Measurements from ENCODE around the gene ZNF808. TPM values are rescaled to one million over a fixed set of nuclear protein-coding genes. Genes with fewer than 3 reads are reported as not detected.

The ZNF808 gene
- polyA plus RNA-seq, 1 of the 3 experiments (the other 2 are of a cell fraction): 3.3 TPM

- H3K9ac ChIP-seq: no peak overlapping the region
- no peaks in the 10 kb centered on the region for H4K20me1 ChIP-seq (ENCODE audit: insufficient read depth)
- TF ChIP-seq YY1 (IDR thresholded peaks at IDR 0.05; ENCODE audit: low read depth) (no peak), EP300 (IDR thresholded peaks at IDR 0.05; ENCODE audit: borderline replicate concordance in 1 of 2, low read depth in 1 of 2, low read length in 1 of 2) (no peak), GATA2 (CRISPR knock-in tag; IDR thresholded peaks at IDR 0.05) (no peak), NRF1 (IDR thresholded peaks at IDR 0.05; ENCODE audit: low read depth, low read length) (no peak), FOXM1 (IDR thresholded peaks at IDR 0.05; ENCODE audit: low read depth) (no peak), NFIC (IDR thresholded peaks at IDR 0.05; ENCODE audit: borderline replicate concordance) (no peak), RXRA (IDR thresholded peaks at IDR 0.05; ENCODE audit: borderline replicate concordance, low read depth) (no peak), RAD21 (IDR thresholded peaks at IDR 0.05; ENCODE audit: low read length) (no peak), RFX5 (IDR thresholded peaks at IDR 0.05; ENCODE audit: low read length) (no peak), FOXJ3 (CRISPR knock-in tag; IDR thresholded peaks at IDR 0.05) (no peak), TEAD4 (IDR thresholded peaks at IDR 0.05; ENCODE audit: borderline replicate concordance, insufficient read depth) (no peak)
- H3K4me2 ChIP-seq: no peak overlapping the region
- no peak overlapping the region for H3K27ac ChIP-seq (ENCODE audit: low read depth in 2 of 2, low read length in 1 of 2)
- no peaks in the 10 kb centered on the region for H3K9me3 ChIP-seq
- WGBS (ENCODE audit: low lambda C conversion rate): 69% methylated on average over 6 of the region's 8 CpGs
- no peaks in the 10 kb centered on the region for H3K27me3 ChIP-seq (ENCODE audit: insufficient read depth)
- H3K79me2 ChIP-seq (ENCODE audit: insufficient read depth): peaks cover 19% of the 10 kb centered on the region; the same call in 1 of the 2 replicates
- H3K4me3 ChIP-seq (ENCODE audit: low read depth in 2 of 2, low read length in 1 of 2): no peak overlapping the region
- ChIA-PET POLR2A (no interaction called here), CTCF (no interaction called here)
- no peak for DNase-seq
- no peaks in the 10 kb centered on the region for H3K9me2 ChIP-seq
- H3F3A ChIP-seq (replicated peaks; ENCODE audit: insufficient read depth): peaks cover 3% of the 10 kb centered on the region
- H3K36me3 ChIP-seq (replicated peaks in 1 of 2; ENCODE audit: control insufficient read depth in 1 of 2, insufficient read depth in 2 of 2, low read length in 1 of 2): peaks cover 4 to 46% of the 10 kb centered on the region in 2 experiments
- no peaks in the 10 kb centered on the region for H3K4me1 ChIP-seq (ENCODE audit: control insufficient read depth in 1 of 2, insufficient read depth in 2 of 2, low read depth in 1 of 2, low read length in 1 of 2)
- no peak overlapping the region for H2AFZ ChIP-seq (ENCODE audit: low read depth)
Measured at GRCh38 chr19:52542984-52543664, 15.7 kb downstream of the ZNF808 start.

- Histone ChIP-seq H3K9me2 (no peaks in the 10 kb centered on the region), H4K20me1 (ENCODE audit: insufficient read depth) (no peaks in the 10 kb centered on the region), H3K79me2 (ENCODE audit: insufficient read depth) (no peaks in the 10 kb centered on the region), H3K27me3 (ENCODE audit: insufficient read depth) (no peaks in the 10 kb centered on the region), H3K36me3 (replicated peaks in 1 of 2; ENCODE audit: control insufficient read depth in 1 of 2, insufficient read depth in 2 of 2, low read length in 1 of 2) (peaks cover 28 to 79% of the 10 kb centered on the region in 2 experiments), H3F3A (replicated peaks; ENCODE audit: insufficient read depth) (no peaks in the 10 kb centered on the region), H3K4me2 (no peak overlapping the region), H2AFZ (ENCODE audit: low read depth) (no peak overlapping the region), H3K4me3 (ENCODE audit: low read depth in 2 of 2, low read length in 1 of 2) (no peak overlapping the region; a peak in 1 of 4 replicates), H3K4me1 (ENCODE audit: control insufficient read depth in 1 of 2, insufficient read depth in 2 of 2, low read depth in 1 of 2, low read length in 1 of 2) (no peaks in the 10 kb centered on the region), H3K9ac (no peak overlapping the region), H3K9me3 (peaks cover 15% of the 10 kb centered on the region; the same call in 1 of the 2 replicates), H3K27ac (ENCODE audit: low read depth in 2 of 2, low read length in 1 of 2) (no peak overlapping the region)
- WGBS (ENCODE audit: low lambda C conversion rate): 86% methylated on average over 15 of the region's 15 CpGs
- no peak for DNase-seq
- ChIA-PET POLR2A (no interaction called here), CTCF (no interaction called here)
- TF ChIP-seq ZBTB33 (IDR thresholded peaks at IDR 0.05; ENCODE audit: borderline replicate concordance, low read depth) (no peak), TAF1 (IDR thresholded peaks at IDR 0.05; ENCODE audit: borderline replicate concordance, low read depth, low read length) (no peak), ELF1 (IDR thresholded peaks at IDR 0.05) (no peak), SMC3 (IDR thresholded peaks at IDR 0.05; ENCODE audit: low read depth, low read length) (no peak), RAD21 (IDR thresholded peaks at IDR 0.05; ENCODE audit: low read length) (no peak), SIN3A (IDR thresholded peaks at IDR 0.05; ENCODE audit: borderline replicate concordance, low read depth, low read length) (no peak), RCOR1 (IDR thresholded peaks at IDR 0.05; ENCODE audit: low read length) (no peak), USF2 (IDR thresholded peaks at IDR 0.05; ENCODE audit: borderline replicate concordance, low read depth, low read length) (no peak), FOXJ3 (CRISPR knock-in tag; IDR thresholded peaks at IDR 0.05) (no peak), USF1 (IDR thresholded peaks at IDR 0.05; ENCODE audit: borderline replicate concordance, low read depth) (no peak), MXI1 (IDR thresholded peaks at IDR 0.05; ENCODE audit: low read depth, low read length) (no peak), GATA2 (CRISPR knock-in tag; IDR thresholded peaks at IDR 0.05) (no peak), TEAD4 (IDR thresholded peaks at IDR 0.05; ENCODE audit: borderline replicate concordance, insufficient read depth) (no peak), IRF3 (IDR thresholded peaks at IDR 0.05; ENCODE audit: low read depth, low read length) (no peak)
Measured at GRCh38 chr19:52554216-52554971, 26.9 kb downstream of the ZNF808 start.
